Central memory CD8-positive, alpha-beta T cell (primary cell): ENCODE measurements around the gene MTA2.
A peak's percentile ranks its signal among the peaks of the same experiment; 100 is the strongest.
"Not testable (repeated sequence)": the region's sequence is repeated elsewhere in the genome, so short reads cannot be mapped to it uniquely, and the experiment has no call there.

Source experiments
- ATAC-seq: fragments of 150-1000 bp; cut with Tn5 transposase; replicated peaks from 2 replicates; pipeline ENCODE4 v1.10.0; 2022; ENCODE audit warnings: mild to moderate bottlenecking, moderate FRiP score, moderate number of reproducible peaks; ENCODE audit not compliant: poor library complexity, severe bottlenecking; ENCODE audit errors: extremely low read depth
- DNase-seq, 2 donors: peaks; one replicate each; pipeline ENCODE4 v3.0.0; 2021; ENCODE audit warnings: low spot score in 2 of 2
- H3K27ac Mint-ChIP-seq: one replicate; pipeline ENCODE4 v1.8.0; 2022; ENCODE audit warnings: low read depth, mild to moderate bottlenecking, moderate library complexity, mixed read lengths
- H3K27me3 Mint-ChIP-seq: one replicate; pipeline ENCODE4 v1.8.0; 2022; ENCODE audit warnings: mixed read lengths
- H3K36me3 Mint-ChIP-seq: one replicate; pipeline ENCODE4 v1.8.0; 2022; ENCODE audit warnings: mild to moderate bottlenecking, moderate library complexity, mixed read lengths; ENCODE audit not compliant: insufficient read depth
- H3K4me1 Mint-ChIP-seq: one replicate; pipeline ENCODE4 v1.8.0; 2022; ENCODE audit warnings: mixed read lengths
- H3K4me3 Mint-ChIP-seq: one replicate; pipeline ENCODE4 v1.8.0; 2022; ENCODE audit warnings: mild to moderate bottlenecking, moderate library complexity, mixed read lengths
- H3K9me3 Mint-ChIP-seq: one replicate; pipeline ENCODE4 v1.8.0; 2022; ENCODE audit warnings: mixed read lengths

Gene MTA2

DNA sequence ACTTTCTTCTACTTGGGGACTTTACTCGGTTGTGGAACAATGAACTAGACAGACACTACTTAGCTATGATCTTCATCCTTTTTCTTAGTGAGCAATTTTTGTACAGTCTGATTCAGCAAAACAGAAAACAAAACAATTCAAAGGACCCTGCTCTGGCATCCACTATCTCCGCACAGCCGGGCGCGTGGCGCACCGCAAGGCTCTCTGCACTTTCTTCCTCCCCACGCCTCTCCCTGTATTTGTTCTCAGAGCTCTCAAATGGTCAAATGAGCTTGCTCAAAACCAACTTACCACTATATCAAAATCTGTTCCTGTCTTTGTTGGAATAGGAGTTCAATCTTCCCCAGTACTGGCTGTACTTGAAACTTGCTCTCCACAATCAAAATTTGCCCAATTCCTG is 35.4 kb downstream of the MTA2 start:
- Mint-ChIP-seq H3K27ac (no peak overlapping the region), H3K9me3 (no peaks in the 10 kb centered on the region), H3K4me1 (peaks cover 34% of the 10 kb centered on the region), H3K4me3 (no peak overlapping the region), H3K27me3 (no peaks in the 10 kb centered on the region), H3K36me3 (peaks cover 61% of the 10 kb centered on the region)
- DNase-seq (no peak), ATAC-seq (no peak)

DNA sequence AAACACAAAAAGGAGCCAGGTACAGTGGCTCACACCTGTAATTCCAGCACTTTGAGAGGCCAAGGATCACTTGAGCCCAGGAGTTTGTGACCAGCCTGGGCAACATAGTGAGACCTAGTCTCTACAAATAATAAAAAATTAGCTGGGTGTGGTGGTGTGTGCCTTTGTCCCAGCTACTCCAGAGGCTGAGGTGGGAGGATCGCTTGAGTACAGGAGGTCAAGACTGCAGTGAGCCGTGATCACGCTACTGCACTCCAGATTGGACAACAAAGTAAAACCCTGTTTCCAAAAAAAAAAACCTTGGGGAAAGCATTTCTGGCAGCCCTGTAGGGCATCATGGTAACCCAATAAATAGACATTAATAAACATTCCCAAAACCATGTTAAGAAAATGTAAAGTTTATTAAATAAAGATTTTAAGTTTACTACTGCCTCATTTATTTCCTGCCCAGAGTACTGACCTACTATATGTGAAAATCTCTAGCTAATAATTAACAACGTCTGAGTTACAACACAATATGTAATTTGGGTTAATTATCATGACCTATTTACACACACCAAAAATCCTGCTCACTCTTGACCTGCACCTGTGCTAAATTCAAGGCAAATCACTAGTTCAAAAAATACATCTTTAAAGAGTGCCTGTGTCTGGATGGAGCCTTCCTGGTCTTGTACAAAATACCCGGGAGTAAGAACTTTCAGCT is 36.4 kb downstream of the MTA2 start:
- H3K4me1 Mint-ChIP-seq: peaks cover 36% of the 10 kb centered on the region
- H3K27ac Mint-ChIP-seq: no peak overlapping the region
- no peak overlapping the region for H3K4me3 Mint-ChIP-seq
- H3K36me3 Mint-ChIP-seq: peaks cover 60% of the 10 kb centered on the region
- no peaks in the 10 kb centered on the region for H3K27me3 Mint-ChIP-seq
- no peak for DNase-seq
- H3K9me3 Mint-ChIP-seq: no peaks in the 10 kb centered on the region
- ATAC-seq: no peak

DNA sequence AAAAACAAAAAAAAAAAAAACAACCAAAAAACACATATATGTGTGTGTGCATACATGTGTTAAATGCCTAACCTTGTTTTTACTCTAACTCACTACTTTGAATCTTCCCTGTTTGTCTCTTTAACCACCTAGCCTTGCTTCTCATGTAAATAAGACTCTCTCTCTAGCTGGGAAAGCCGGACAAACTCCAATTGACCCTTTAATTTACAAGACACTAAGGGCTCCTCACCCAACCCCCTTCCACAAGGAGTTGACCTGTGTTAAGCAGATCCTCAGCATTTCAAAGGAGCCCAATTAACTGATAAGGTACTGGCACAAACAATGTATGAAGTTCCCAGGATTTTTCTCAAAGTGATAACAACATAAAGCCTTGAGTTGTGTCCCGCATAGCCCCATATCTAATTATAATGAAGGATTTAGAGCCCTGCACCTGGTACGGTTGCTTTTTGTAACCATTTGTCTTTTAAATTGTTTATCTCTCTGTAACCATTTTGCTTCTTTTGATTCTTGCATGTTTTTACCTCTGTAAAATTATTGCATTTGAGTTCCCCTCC is 39.9 kb downstream of the MTA2 start:
- not testable (repeated sequence) for H3K27me3 Mint-ChIP-seq, H3K27ac Mint-ChIP-seq, DNase-seq, ATAC-seq, H3K4me3 Mint-ChIP-seq, H3K9me3 Mint-ChIP-seq
- H3K36me3 Mint-ChIP-seq: peaks cover 58% of the 10 kb centered on the region
- H3K4me1 Mint-ChIP-seq: peaks cover 55% of the 10 kb centered on the region

DNA sequence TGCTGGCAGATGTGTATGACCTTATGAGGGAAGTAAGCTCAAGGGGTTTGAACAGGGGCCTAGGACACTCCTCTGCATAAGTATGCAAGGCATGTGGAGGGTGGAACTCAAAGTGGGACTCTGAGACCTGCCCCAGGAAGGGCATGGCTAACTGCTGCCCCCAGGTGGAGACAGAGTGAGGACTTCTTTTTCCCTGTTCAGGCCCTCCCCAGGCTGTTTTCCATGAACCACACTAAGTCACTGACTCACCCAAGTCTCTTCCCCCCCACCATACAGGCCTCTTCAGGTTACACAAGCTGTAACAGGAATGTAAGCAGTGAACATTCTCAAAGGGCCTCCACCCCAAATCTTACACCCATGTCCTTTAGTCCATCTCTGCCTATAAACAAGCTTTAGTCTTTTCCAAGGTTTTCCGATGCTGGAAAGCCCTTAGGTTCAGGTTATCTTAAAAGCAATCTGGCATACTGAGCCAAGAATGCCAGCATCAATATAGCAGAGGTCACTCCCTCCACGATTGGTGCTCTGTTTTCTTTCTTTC is 41.0 kb downstream of the MTA2 start:
- peaks cover 55% of the 10 kb centered on the region for H3K36me3 Mint-ChIP-seq
- H3K9me3 Mint-ChIP-seq: no peaks in the 10 kb centered on the region
- peaks cover 58% of the 10 kb centered on the region for H3K4me1 Mint-ChIP-seq
- H3K27me3 Mint-ChIP-seq: no peaks in the 10 kb centered on the region
- no peak overlapping the region for H3K4me3 Mint-ChIP-seq
- DNase-seq (peak in 1 of 2 donors; percentile 69), ATAC-seq (no peak)
- H3K27ac Mint-ChIP-seq: no peak overlapping the region

DNA sequence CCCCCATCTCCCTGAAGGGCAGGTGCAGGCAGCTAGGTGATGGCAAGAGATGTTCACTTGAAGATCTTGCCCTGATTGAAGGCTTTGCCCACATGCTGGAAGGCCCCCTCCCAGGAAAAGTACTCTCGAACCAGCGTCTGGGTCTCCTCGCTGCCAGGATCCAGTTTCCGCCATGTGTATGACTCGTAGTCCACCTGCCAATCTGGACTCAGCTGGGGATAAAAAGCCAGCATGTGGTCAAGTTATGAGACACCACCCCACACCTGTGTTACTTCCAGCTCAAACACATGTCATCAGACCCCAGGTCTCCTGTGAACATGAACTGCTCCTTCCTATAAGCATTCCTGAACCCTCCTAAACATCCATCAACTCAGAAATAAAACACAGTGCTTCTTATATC is 42.0 kb downstream of the MTA2 start:
- Mint-ChIP-seq H3K36me3 (peaks cover 60% of the 10 kb centered on the region), H3K4me1 (peaks cover 68% of the 10 kb centered on the region), H3K4me3 (peak overlapping the region; percentile 78), H3K27ac (peak overlapping the region; percentile 97)
- not testable (repeated sequence) for H3K27me3 Mint-ChIP-seq, DNase-seq, ATAC-seq, H3K9me3 Mint-ChIP-seq

DNA sequence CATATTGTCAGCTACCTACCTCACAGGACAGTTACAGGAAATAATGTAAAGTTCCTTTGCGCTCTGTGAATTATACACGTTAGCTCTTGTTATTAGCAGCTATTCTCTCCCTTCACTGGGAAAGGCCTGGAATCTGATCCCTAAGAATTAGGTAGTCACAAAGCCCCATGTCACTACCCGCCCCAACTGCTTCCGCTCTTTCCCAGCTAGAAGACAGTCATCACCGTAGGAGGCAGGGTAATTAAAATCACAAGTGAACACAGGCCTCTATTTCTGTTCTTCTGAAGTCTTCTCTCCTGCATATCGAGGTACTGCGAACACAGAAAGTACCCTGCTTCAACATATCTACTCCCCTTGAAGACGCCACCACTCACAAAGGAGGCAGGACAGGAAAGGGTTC is 42.5 kb downstream of the MTA2 start:
- Mint-ChIP-seq H3K36me3 (peaks cover 60% of the 10 kb centered on the region), H3K27ac (peak overlapping the region; percentile 97), H3K9me3 (no peaks in the 10 kb centered on the region), H3K4me3 (peak overlapping the region; percentile 78), H3K27me3 (no peaks in the 10 kb centered on the region), H3K4me1 (peaks cover 72% of the 10 kb centered on the region)
- ATAC-seq: no peak
- DNase-seq: no peak

DNA sequence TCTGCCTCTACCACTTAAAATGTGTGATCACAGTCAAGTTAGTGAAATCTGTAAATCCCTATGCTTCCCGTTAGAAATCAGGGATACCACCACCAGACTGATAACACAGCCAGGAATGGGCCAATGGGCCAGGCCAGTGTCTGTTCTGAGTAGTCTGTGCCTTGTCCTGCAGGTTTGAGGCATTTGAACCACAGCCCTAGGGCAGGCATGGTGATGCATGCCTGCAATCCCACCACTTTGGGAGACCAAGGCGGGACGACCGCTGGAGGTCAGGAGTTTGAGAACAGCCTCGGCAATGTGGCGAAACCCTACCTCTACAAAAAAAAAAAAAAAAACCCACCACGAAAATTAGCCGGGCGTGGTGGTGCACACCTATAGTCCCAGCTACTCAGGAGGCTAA is 43.0 kb downstream of the MTA2 start:
- ATAC-seq (no peak), DNase-seq (no peak)
- Mint-ChIP-seq H3K9me3 (no peaks in the 10 kb centered on the region), H3K4me1 (peaks cover 78% of the 10 kb centered on the region), H3K27me3 (no peaks in the 10 kb centered on the region), H3K27ac (peak overlapping the region; percentile 97), H3K36me3 (peaks cover 54% of the 10 kb centered on the region), H3K4me3 (peak overlapping the region; percentile 78)

DNA sequence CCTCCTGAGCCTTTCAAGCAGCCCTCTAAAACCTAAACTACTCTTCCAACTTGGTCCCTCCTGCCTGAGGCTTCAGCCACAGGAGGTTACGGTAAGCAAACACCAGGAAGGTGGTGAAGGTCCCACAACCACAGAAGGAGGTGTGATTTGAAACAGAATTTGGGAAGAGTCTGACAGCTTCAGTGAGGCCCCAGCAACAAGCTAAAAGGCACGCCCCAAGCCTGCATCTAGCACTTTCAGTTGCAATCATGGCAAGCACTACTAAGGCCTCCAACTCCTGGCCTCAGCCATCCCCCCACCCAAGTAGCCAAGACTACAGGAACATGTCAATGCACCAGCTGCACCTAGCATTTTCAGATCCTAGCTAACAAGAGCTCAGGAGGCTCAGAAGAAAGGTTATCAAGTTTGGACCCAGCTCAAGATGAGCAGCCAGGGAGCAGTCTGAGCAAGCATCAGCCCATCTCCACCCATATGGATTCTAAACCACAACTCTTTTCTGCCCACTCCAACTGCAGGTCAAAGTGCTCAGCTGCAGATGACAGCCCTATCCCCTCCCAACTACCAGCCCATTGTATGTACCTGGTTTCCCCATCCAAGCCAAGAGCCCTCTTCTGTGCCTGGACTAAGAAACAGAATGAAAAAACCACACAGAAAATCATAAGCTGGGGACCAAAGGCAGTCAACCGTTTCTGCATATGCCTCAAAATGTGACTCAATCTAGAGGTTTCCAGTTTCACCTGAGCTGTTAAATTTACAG is 44.6 kb downstream of the MTA2 start:
- peak in 1 of 2 donors; percentile 73 for DNase-seq
- Mint-ChIP-seq H3K36me3 (peaks cover 51% of the 10 kb centered on the region), H3K27me3 (no peaks in the 10 kb centered on the region), H3K4me1 (peaks cover 91% of the 10 kb centered on the region), H3K9me3 (no peaks in the 10 kb centered on the region), H3K4me3 (peak overlapping the region; percentile 78), H3K27ac (peak overlapping the region; percentile 97)
- peak; percentile 9 for ATAC-seq

DNA sequence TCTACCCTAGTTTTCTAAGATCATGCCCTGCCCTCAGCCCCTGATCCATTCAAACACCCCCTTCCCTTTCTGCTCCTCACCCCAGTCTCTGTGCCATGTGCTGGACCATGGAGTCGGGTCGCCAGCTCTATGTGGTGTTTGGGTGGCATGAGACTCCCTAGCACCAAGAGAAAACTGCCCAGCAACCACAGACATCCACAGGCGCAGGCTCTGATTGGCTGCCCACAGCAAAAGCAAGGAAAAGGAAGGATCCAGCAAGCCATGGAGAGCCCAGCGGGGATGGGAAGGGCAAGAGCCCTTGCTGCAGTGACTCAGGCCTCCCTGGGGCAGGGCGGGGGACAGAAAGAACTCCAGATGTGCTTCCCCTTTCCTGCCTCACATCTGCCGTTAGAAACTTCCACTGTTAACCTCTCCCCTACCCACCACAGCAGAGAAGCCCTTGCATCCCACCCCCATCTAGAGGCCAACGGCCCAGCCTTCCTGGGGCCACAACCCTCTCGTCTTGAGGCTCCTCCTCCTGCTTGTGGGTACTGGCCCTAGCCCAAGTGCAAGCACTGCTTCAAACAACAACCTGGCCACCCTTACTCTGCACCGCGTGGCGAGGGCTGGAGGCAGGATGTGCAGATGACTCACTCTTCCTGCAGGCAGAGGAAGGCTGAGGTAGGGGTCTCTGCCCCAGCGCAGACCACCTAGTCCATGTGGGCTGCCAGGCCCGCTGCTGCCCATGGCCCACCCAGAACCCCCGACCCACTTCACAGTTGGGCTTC is 45.4 kb downstream of the MTA2 start:
- Mint-ChIP-seq H3K4me3 (peak overlapping the region; percentile 78), H3K9me3 (no peaks in the 10 kb centered on the region), H3K4me1 (peaks cover 91% of the 10 kb centered on the region), H3K27ac (peak overlapping the region; percentile 97), H3K36me3 (peaks cover 52% of the 10 kb centered on the region), H3K27me3 (no peaks in the 10 kb centered on the region)
- DNase-seq (peak; percentile 67 to 86), ATAC-seq (peak; percentile 59)

DNA sequence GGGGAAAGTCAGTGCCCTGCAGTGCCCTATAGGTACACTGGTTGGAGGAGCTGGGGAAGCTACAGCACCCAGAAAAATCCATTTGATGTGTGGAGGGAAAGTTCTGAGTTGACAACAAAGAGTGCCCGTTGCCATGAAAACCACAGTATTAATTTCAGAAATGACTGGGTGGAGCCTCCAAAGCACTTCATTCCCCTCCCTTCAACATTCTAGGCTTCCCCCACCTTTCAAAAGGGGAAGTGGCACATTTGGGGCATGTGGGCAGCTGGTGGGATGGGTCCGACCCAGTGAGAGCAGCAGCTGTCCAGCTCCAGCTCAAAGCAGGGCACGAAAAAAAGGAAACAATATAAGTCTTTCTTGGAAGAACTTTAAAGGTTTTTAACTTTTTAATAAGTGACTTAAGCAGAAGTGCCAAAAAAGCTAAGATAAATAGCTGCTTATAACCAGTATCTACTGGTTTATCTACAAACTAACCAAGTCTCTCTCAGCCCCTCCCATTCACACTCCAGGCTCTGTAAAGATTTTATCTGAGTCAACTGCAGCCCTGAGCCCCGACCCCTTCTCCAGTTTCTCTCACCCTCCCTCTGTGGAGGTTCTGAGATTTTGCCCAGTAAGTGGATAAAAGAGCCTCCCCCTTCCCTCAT is 46.1 kb downstream of the MTA2 start:
- DNase-seq (peak in 1 of 2 donors; percentile 85), ATAC-seq (peak; percentile 54)
- Mint-ChIP-seq H3K27ac (peak overlapping the region; percentile 97), H3K36me3 (peaks cover 47% of the 10 kb centered on the region), H3K4me3 (peak overlapping the region; percentile 78), H3K9me3 (no peaks in the 10 kb centered on the region), H3K4me1 (peaks cover 93% of the 10 kb centered on the region), H3K27me3 (no peaks in the 10 kb centered on the region)

DNA sequence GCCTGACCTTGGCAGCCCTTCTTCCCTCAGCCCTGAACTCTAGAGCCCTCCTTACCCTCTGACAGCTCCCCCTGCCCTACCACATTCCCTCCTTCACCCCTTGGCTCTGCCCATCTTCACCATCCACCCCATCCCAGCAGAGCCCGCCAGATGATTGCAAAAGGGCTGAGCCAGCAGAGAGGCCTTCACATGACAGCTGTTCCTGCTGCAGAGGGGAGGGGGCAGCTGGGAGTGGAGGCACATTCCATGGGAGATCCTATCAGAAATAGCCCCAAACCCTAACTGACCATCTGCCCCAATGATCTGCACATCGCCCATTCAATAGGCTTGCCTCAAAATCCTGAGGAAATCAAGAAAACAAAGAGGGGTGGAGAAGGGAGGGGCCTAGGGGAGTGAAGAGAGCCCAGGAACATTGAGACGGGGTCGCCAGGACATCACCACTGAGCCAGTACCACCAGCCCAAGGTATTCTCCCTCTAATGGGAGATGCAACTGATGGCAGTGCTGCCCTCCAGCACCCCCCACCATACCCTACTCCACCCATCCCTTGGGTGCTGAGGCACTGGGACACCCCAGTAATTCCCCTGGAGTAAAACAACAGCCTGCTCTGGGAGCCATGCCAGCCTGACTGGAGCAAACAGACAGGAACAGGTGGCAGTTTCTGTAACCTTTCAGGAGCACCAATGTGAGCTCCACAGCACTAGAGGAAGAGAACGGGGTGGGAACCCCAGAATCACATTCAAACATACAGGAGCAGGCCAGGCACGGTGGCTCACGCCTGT is 47.1 kb downstream of the MTA2 start:
- Mint-ChIP-seq H3K4me1 (peaks cover 85% of the 10 kb centered on the region), H3K4me3 (peak overlapping the region; percentile 78), H3K27ac (peak overlapping the region; percentile 97), H3K27me3 (no peaks in the 10 kb centered on the region), H3K36me3 (peaks cover 45% of the 10 kb centered on the region), H3K9me3 (no peaks in the 10 kb centered on the region)
- ATAC-seq: no peak
- DNase-seq: no peak
